ENCODE data around the gene HDAC4. TPM values are rescaled to one million over a fixed set of nuclear protein-coding genes. Genes with fewer than 3 reads are reported as not detected.

HDAC4 gene
- total RNA-seq, 1 donor from 2014 or later: 76.6 TPM

DNA sequence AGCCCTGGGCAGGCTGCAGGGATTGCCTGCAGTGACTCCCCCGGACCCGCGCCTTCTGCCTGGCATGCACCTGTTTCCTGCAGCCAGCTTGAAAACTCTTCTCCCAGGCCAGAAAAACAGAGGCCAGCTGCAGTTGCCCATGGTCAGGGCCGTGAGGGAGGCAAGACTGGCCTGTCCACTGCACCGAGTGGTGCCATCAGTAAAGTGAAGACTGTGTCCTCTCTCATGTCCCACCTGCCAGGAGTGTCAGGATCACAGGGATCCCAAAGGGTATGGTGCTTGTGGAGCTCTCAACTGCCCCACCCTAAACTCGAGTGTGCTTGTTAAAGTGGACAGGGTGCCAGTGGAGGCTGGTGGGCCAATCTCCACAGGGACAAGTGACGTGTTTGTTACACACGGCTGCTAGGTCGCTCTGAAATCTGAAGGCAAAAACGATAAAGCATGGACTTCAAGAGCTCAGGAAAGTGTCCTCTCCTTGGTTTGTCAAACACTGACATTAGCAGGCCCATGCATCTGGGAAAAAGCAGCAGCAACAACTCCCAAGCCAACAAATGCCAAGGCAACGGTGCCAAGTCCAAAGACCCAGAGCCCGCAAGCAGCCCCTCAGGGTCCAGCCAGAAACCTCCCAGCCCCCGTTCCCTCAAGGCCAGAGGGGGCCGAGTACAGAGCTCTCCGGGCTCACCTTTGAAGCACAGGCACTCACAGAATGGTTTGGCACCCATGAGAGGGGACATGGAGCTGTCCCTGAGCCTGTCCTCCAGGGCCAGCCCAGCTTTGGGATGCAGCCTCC is 213.2 kb downstream of the HDAC4 start:
- Histone ChIP-seq H3K4me3 (no peak overlapping the region), H3K4me1 (no peaks in the 10 kb centered on the region), H3K36me3 (peaks cover 0 to 36% of the 10 kb centered on the region in 2 donors), H3K9me3 (no peaks in the 10 kb centered on the region), H3K27me3 (no peaks in the 10 kb centered on the region), H3K27ac (no peak overlapping the region)
- no peak for TF ChIP-seq POLR2A (IDR thresholded peaks at IDR 0.05)
- no peak for TF ChIP-seq POLR2AphosphoS5 (IDR thresholded peaks at IDR 0.05; ENCODE audit: insufficient read depth in 1 of 2, low read depth in 1 of 2)
- TF ChIP-seq, protein P1, sequence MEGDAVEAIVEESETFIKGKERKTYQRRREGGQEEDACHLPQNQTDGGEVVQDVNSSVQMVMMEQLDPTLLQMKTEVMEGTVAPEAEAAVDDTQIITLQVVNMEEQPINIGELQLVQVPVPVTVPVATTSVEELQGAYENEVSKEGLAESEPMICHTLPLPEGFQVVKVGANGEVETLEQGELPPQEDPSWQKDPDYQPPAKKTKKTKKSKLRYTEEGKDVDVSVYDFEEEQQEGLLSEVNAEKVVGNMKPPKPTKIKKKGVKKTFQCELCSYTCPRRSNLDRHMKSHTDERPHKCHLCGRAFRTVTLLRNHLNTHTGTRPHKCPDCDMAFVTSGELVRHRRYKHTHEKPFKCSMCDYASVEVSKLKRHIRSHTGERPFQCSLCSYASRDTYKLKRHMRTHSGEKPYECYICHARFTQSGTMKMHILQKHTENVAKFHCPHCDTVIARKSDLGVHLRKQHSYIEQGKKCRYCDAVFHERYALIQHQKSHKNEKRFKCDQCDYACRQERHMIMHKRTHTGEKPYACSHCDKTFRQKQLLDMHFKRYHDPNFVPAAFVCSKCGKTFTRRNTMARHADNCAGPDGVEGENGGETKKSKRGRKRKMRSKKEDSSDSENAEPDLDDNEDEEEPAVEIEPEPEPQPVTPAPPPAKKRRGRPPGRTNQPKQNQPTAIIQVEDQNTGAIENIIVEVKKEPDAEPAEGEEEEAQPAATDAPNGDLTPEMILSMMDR (IDR thresholded peaks at IDR 0.05): no peak
- peak in 1 of 2 donors; percentile 74 for DNase-seq (ENCODE audit: extremely low spot score in 2 of 2)
- intact Hi-C loops (cut with DNase I): no loop called here

- TF ChIP-seq, protein P1 (IDR thresholded peaks at IDR 0.05): no peak
- TF ChIP-seq POLR2AphosphoS5 (IDR thresholded peaks at IDR 0.05; ENCODE audit: insufficient read depth in 1 of 2, low read depth in 1 of 2) (no peak), POLR2A (IDR thresholded peaks at IDR 0.05) (no peak)
- no peak overlapping the region for H3K4me3 ChIP-seq
- H3K27ac ChIP-seq: no peak overlapping the region
- intact Hi-C loops (cut with DNase I): no loop called here
- H3K27me3 ChIP-seq: no peaks in the 10 kb centered on the region
- no peaks in the 10 kb centered on the region for H3K9me3 ChIP-seq
- H3K36me3 ChIP-seq: peaks cover 0 to 36% of the 10 kb centered on the region in 2 donors
- DNase-seq (ENCODE audit: extremely low spot score in 2 of 2): peak in 1 of 2 donors; percentile 89
- no peaks in the 10 kb centered on the region for H3K4me1 ChIP-seq
Observed at GRCh38 chr2:239186516-239187357, 214.1 kb downstream of the HDAC4 start.

DNA sequence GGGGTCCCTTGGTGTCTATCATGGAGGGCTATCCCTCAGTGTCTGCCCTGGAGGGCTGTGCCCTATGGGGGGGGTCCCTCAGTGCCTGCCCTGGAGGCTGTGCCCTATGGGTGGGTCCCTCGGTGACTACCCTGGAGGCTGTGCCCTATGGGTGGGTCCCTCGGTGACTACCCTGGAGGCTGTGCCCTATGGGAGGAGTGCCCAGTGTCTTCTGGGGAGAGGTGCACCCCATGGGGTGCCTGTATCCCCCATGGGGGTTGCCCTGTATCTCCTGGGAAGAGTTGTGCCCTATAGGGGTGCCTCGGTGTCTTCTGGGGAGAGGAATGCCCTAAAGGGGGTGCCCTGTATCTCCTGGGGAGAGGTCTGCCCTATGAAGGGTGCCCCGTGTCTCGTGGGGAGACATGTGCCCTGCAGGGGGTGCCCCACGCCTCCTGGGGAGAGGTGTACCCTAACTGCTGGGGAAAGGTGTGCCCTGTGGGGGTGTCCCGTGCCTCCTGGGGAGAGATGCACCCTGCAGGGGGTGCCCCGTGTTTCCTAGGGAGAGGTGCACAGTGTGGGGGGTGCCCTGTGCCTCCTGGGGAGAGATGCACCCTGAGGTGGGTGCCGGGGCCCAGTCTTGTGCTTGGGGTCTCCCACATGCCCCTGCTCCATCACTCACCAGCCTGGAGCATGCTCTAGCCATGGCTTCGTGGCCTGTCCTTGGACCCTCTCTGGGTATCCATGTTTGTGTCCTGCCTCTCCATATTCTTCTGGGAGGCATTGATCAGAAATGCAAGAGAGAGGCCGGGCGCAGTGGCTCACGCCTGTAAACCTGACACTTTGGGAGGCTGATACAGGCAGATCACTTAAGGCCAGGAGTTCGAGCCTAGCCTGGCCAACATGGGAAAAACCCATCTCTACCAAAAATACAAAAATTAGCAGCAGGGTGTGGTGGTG is 215.6 kb downstream of the HDAC4 start:
- no peaks in the 10 kb centered on the region for H3K27me3 ChIP-seq
- no peak overlapping the region for H3K27ac ChIP-seq
- no peak for TF ChIP-seq POLR2AphosphoS5 (IDR thresholded peaks at IDR 0.05; ENCODE audit: insufficient read depth in 1 of 2, low read depth in 1 of 2)
- TF ChIP-seq, protein P1 (IDR thresholded peaks at IDR 0.05): no peak
- no peak for TF ChIP-seq POLR2A (IDR thresholded peaks at IDR 0.05)
- peaks cover 0 to 36% of the 10 kb centered on the region in 2 donors for H3K36me3 ChIP-seq
- intact Hi-C loops (cut with DNase I): no loop called here
- peak in 1 of 2 donors; percentile 72 for DNase-seq (ENCODE audit: extremely low spot score in 2 of 2)
- H3K4me1 ChIP-seq: no peaks in the 10 kb centered on the region
- H3K9me3 ChIP-seq: no peaks in the 10 kb centered on the region
- no peak overlapping the region for H3K4me3 ChIP-seq

DNA sequence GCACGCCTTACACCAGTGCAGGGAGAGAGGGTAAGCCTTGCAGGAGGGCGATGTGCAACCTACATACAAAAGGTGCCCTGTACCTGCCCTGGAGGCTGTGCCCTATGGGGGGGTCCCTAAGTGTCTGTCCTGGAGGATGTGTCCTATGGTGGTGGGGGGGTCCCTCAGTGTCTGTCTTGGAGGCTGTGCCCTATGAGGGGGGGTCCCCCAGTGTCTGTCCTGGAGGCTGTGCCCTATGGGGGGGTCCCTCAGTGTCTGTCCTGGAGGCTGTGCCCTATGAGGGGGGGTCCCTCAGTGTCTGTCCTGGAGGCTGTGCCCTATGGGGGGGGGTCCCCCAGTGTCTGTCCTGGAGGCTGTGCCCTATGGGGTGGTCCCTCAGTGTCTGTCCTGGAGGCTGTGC is 216.6 kb downstream of the HDAC4 start:
- Histone ChIP-seq H3K4me1 (no peaks in the 10 kb centered on the region), H3K9me3 (no peaks in the 10 kb centered on the region), H3K27ac (no peak overlapping the region), H3K27me3 (no peaks in the 10 kb centered on the region), H3K4me3 (no peak overlapping the region), H3K36me3 (peaks cover 0 to 26% of the 10 kb centered on the region in 2 donors)
- no peak for DNase-seq (ENCODE audit: extremely low spot score in 2 of 2)
- intact Hi-C loops (cut with DNase I): no loop called here
- TF ChIP-seq, protein P1 (IDR thresholded peaks at IDR 0.05): no peak
- TF ChIP-seq POLR2AphosphoS5 (IDR thresholded peaks at IDR 0.05; ENCODE audit: insufficient read depth in 1 of 2, low read depth in 1 of 2) (no peak), POLR2A (IDR thresholded peaks at IDR 0.05) (no peak)
